OCI-LY7 (cell line): ENCODE results near the gene MESD.

Experiments used
- CTCF ChIP-seq: fragments of 200-600 bp; sonication (generic); conservative IDR thresholded peaks from 2 replicates; pipeline ENCODE4 v1.5.1; 2014; ENCODE audit warnings: mild to moderate bottlenecking, antibody characterized with exemption, low read length, moderate library complexity, mixed read lengths
- EZH2phosphoT487 ChIP-seq: fragments of 200-600 bp; sonication (generic); IDR thresholded peaks from 2 replicates; pipeline ENCODE4 v1.6.1; 2018; ENCODE audit warnings: low read depth, borderline replicate concordance, mild to moderate bottlenecking, mixed run types, antibody characterized with exemption, low read length, moderate library complexity, mixed read lengths

- TF ChIP-seq CTCF, result no peak
- TF ChIP-seq EZH2phosphoT487, result no peak
Observed at GRCh38 chr15:81024936-81025335, 35.3 kb upstream of the MESD start.
